T-cell (primary cell): ENCODE results near the gene PPP6R1. TPM values are rescaled to one million over a fixed set of nuclear protein-coding genes. Genes with fewer than 3 reads are reported as not detected.

Experiments used
- ATAC-seq, 4 experiments: fragments of 200-7000 bp in 3 of 4; fragments of 150-1000 bp in 1 of 4; cut with Tn5 transposase; replicated peaks in 1 of 4; 1 replicate in 3 of 4; 2 replicates in 1 of 4; pipeline ENCODE4 v1.10.0; 2021; ENCODE audit warnings: moderate library complexity in 3 of 4, mild to moderate bottlenecking in 2 of 4, moderate number of reproducible peaks in 1 of 4
- CTCF ChIA-PET, 2 donors: fragments of 300-600 bp; sonication (Branson Sonifier 250); formaldehyde crosslinking; loops; one replicate each; lab custom pipeline; 2022; ENCODE audit warnings: antibody characterized with exemption in 2 of 2; lab: Charles Lee
- POLR2A ChIA-PET, 2 donors: fragments of 300-600 bp; sonication (Branson Sonifier 250); formaldehyde crosslinking; loops; one replicate each; lab custom pipeline; 2022; ENCODE audit warnings: antibody characterized with exemption in 2 of 2; lab: Charles Lee
- DNase-seq, 35 experiments: peaks; one replicate each; pipeline versions ENCODE4 v3.0.0 to v3.0.0-alpha.2; 2013 to 2023
- H3K27ac ChIP-seq: one replicate; pipeline ENCODE4 v1.5.1; 2013; ENCODE audit warnings: low read length
- H3K27me3 ChIP-seq, 2 experiments: replicated peaks in 1 of 2; 1 replicate in 1 of 2; 2 replicates in 1 of 2; pipeline versions ENCODE4 v1.6.1 to v1.7.0; 2013; ENCODE audit warnings: low read length in 1 of 2, mixed read lengths in 1 of 2; ENCODE audit not compliant: control insufficient read depth in 2 of 2, insufficient read depth in 2 of 2; ENCODE audit errors: extremely low read depth in 1 of 2
- H3K36me3 ChIP-seq, 2 donors: 1 replicate in 1 of 2; 2 replicates in 1 of 2; pipeline versions ENCODE4 v1.6.1 to v1.7.0; 2013; ENCODE audit warnings: low read length in 1 of 2; ENCODE audit not compliant: control insufficient read depth in 2 of 2, insufficient read depth in 1 of 2; ENCODE audit errors: extremely low read depth in 1 of 2
- H3K4me1 ChIP-seq, 2 experiments: 1 replicate in 1 of 2; 2 replicates in 1 of 2; pipeline versions ENCODE4 v1.6.1 to v1.7.0; 2013; ENCODE audit warnings: low read length in 2 of 2, mixed read lengths in 1 of 2; ENCODE audit not compliant: insufficient read depth in 2 of 2, control insufficient read depth in 1 of 2; ENCODE audit errors: extremely low read depth in 1 of 2
- H3K4me3 ChIP-seq, 2 donors: 1 replicate in 1 of 2; 2 replicates in 1 of 2; pipeline versions ENCODE4 v1.5.1 to v1.7.0; 2013; ENCODE audit warnings: mild to moderate bottlenecking in 2 of 2, low read length in 1 of 2, moderate library complexity in 1 of 2; ENCODE audit not compliant: control insufficient read depth in 1 of 2; ENCODE audit errors: extremely low read depth in 1 of 2
- H3K9me3 ChIP-seq: 2 replicates; pipeline ENCODE4 v1.7.0; 2013
- H3K27ac Mint-ChIP-seq, 2 donors: one replicate each; pipeline ENCODE4 v1.8.0; 2020 to 2021; ENCODE audit warnings: mild to moderate bottlenecking in 2 of 2, mixed read lengths in 2 of 2
- H3K27me3 Mint-ChIP-seq, 2 donors: one replicate each; pipeline ENCODE4 v1.8.0; 2021 to 2022; ENCODE audit warnings: mixed read lengths in 2 of 2
- H3K36me3 Mint-ChIP-seq: one replicate; pipeline ENCODE4 v1.8.0; 2021; ENCODE audit warnings: mixed read lengths
- H3K4me1 Mint-ChIP-seq, 3 donors: one replicate each; pipeline ENCODE4 v1.8.0; 2020 to 2022; ENCODE audit warnings: mixed read lengths in 3 of 3, mild to moderate bottlenecking in 1 of 3
- H3K4me3 Mint-ChIP-seq, 3 donors: one replicate each; pipeline ENCODE4 v1.8.0; 2020 to 2022; ENCODE audit warnings: mild to moderate bottlenecking in 3 of 3, mixed read lengths in 3 of 3, moderate library complexity in 3 of 3
- H3K9me3 Mint-ChIP-seq, 3 donors: one replicate each; pipeline ENCODE4 v1.8.0; 2020 to 2022; ENCODE audit warnings: mixed read lengths in 3 of 3
- WGBS: methylation state at CpG from one replicate; pipeline ENCODE4 v1.1.5; 2013; ENCODE audit warnings: missing lambda C conversion rate; ENCODE audit not compliant: insufficient coverage; 5-methylcytosine and 5-hydroxymethylcytosine counted together
- total RNA-seq, 35 experiments: library from RNA in 6 of 35; stranded (reverse) in 6 of 35; fragments of 120-200 nt in 1 of 35; gene quantifications; one replicate each; pipeline versions ENCODE4 v1.2.1 to v1.2.4 and lab custom pipeline; 2013 to 2026

Gene PPP6R1
- total RNA-seq, 5 donors from 2014 or later (not counting 1 experiment from before 2014, with no cell fraction given) = 173 to 208 (median 194) TPM

DNA sequence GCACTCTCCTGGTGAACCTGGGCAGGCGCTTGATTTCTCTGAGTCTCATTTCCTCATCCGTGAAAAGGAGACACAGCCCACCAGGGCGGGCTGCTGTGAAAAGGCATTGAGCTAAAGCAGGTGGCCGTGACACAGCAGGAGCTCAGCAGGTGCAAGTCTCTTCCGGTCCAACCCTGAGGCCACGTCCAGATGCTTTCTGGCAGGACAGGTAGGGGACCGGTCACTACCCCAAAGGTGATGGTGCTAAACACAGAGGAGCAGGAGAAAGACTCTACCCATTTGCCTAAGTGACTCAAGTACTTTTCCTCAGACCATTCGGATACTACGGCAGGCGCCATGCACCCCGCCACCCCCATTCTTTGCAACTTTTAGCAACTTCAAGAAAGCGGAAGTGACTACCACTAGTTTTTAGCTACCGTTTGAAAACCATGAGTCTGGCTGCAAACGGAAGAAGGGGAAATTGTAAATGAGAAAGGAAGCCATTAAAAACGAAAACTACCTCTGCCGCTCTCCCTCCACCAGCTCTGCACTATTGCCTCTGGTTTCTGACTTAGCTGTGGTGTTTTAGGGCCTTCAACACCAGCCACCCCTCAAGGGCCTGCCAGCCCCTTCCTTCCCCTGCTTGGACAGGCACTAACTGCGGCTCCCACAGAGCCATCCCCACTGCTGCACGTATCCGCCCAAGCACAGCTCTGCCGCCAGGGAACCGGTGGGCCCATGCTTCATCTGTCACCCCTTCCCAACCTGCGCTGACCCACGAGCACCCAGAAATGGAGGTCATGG, 4.8 kb downstream of the PPP6R1 start:
- peak overlapping the region; percentile 86 to 91 for H3K4me3 ChIP-seq
- Mint-ChIP-seq H3K4me1 (peaks cover 70 to 80% (median 74%) of the 10 kb centered on the region in 3 donors), H3K27ac (peak overlapping the region; percentile 99), H3K27me3 (no peaks in the 10 kb centered on the region), H3K4me3 (peak overlapping the region; percentile 96 to 100 (median 97)), H3K36me3 (peaks cover 10% of the 10 kb centered on the region), H3K9me3 (no peaks in the 10 kb centered on the region)
- POLR2A ChIA-PET = interaction anchor here (0.6 to 2.5 kb wide), 5 partner anchors 26 to 350 kb away, joined by 3 to 11 read pairs (median 4); partner anchors contain the start of genes HSPBP1 (in 1 of the 2), KMT5C (in 1 of the 2) and UBE2S (in 1 of the 2)
- no peaks in the 10 kb centered on the region for H3K9me3 ChIP-seq
- peak overlapping the region; percentile 90 for H3K27ac ChIP-seq
- H3K4me1 ChIP-seq = peaks cover 49 to 85% of the 10 kb centered on the region in 2 experiments
- 0% methylated on average over 15 of the region's 23 CpGs for WGBS
- peak; percentile 44 to 61 (median 54) for ATAC-seq
- H3K27me3 ChIP-seq = no peaks in the 10 kb centered on the region
- H3K36me3 ChIP-seq = peaks cover under 1 to 16% of the 10 kb centered on the region in 2 donors
- CTCF ChIA-PET = interaction anchor here in 1 of 2 donors (0.6 to 1.8 kb wide), 4 partner anchors 26 to 213 kb away, joined by 3 to 9 read pairs (median 4); partner anchors contain the start of genes HSPBP1 and ISOC2
- peak; percentile 49 to 83 (median 66) for DNase-seq

DNA sequence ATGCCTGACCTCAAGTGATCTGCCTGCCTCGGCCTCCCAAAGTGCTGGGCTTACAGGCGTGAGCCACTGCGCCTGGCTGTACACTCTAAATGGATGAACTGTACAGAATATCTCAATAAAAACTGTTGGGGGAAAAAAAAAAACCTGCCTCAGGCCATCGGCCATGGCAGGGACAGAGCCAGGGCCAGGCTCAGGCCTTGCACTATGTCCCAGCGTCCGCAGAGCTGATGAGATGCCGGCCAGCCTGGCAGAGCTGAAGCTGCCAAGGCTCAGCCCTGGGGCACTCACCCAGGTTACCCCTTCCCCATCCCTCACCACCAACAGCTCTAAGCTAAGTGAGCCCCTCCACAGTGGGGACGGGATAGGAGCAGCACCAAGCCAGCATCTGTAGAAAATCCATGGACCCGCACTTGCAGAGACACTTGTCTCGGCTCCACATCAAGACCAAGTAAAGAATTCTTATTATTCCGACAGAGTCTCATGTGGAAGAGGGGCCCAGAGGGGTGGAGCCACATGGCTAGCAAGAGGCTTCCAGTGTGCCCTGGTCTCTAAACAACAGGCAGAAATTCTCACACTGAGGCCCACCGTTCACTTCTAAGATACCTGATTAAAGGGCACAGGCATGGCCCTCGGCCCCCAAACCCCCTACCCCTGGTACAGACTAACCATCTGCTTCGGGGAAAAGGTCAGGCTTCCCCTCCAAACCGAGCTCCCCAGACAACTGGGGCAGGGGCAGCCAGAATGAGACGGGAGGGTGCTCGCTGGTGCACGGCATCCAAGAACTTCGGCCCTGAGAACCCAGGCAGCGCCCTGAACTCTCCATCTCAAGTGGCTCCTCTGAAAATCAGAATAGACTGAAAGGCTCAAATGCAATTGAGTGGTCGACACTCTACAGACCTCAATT, 5.8 kb downstream of the PPP6R1 start:
- H3K27me3 Mint-ChIP-seq = no peaks in the 10 kb centered on the region
- WGBS = 30% methylated on average over 7 of the region's 21 CpGs
- peak overlapping the region; percentile 90 for H3K27ac ChIP-seq
- H3K27me3 ChIP-seq = no peaks in the 10 kb centered on the region
- peaks cover 10 to 24% of the 10 kb centered on the region in 2 donors for H3K36me3 ChIP-seq
- peaks cover 10% of the 10 kb centered on the region for H3K36me3 Mint-ChIP-seq
- no peak for DNase-seq
- H3K4me1 ChIP-seq = peaks cover 49 to 95% of the 10 kb centered on the region in 2 experiments
- no peaks in the 10 kb centered on the region for H3K9me3 Mint-ChIP-seq
- no peaks in the 10 kb centered on the region for H3K9me3 ChIP-seq
- peaks cover 79 to 90% (median 84%) of the 10 kb centered on the region in 3 donors for H3K4me1 Mint-ChIP-seq
- CTCF ChIA-PET = interaction anchor here in 1 of 2 donors (0.9 to 1.8 kb wide), 2 partner anchors 27 to 209 kb away, joined by 4 to 9 read pairs; partner anchors contain the start of genes HSPBP1 and ISOC2
- POLR2A ChIA-PET = interaction anchor here in 1 of 2 donors (0.5 kb wide), 1 partner anchor 85 kb away, joined by 5 read pairs; no protein-coding TSS in a partner anchor
- no peak for ATAC-seq
- H3K4me3 ChIP-seq = peak overlapping the region; percentile 86 to 91
- H3K4me3 Mint-ChIP-seq = peak overlapping the region; percentile 96 to 100 (median 97)
- H3K27ac Mint-ChIP-seq = peak overlapping the region; percentile 99

DNA sequence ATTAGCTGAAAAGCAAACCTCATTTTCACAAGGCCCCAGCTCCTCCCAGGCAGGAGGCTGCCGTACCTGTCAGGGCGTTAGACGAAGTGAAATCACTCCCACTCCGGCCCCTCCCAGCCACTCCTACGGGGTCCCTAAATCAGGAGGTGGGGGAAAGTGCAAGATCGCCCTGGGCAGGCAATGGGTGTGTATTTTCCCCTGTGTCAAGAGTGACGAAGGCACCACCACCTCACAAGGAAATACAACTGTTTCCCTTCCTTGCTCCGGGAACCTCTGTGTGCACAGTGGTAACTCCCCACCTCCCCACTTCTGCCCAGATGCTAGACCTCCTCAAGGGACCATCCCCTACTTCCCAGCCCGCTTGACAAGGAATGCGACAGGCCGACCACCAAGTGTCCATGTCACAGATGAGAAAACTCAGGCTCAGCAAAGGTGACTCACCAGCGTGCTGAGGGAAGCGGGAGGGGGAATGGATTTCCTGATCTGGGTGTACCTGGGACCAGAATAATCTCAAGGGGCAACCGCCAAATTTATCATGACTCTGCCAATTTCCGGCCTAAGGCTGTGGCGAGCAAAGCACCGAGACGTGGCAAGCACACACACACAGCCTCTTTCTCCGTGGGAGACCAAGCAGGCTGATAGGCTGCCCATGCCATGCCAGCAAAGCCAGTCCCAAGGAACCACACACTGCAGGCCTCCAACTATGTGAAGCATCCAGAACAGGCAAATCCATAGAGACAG, 7.3 kb downstream of the PPP6R1 start:
- Histone ChIP-seq H3K36me3 (peaks cover 16 to 38% of the 10 kb centered on the region in 2 donors), H3K4me3 (peak overlapping the region; percentile 18 to 39), H3K4me1 (peaks cover 44 to 93% of the 10 kb centered on the region in 2 experiments), H3K27ac (peak overlapping the region; percentile 90), H3K27me3 (no peaks in the 10 kb centered on the region), H3K9me3 (no peaks in the 10 kb centered on the region)
- ChIA-PET POLR2A (no interaction called here), CTCF (no interaction called here)
- Mint-ChIP-seq H3K9me3 (no peaks in the 10 kb centered on the region), H3K36me3 (peaks cover 10% of the 10 kb centered on the region), H3K27ac (peak overlapping the region; percentile 99), H3K4me1 (peaks cover 64 to 85% (median 82%) of the 10 kb centered on the region in 3 donors), H3K4me3 (peak overlapping the region; percentile 65 to 100 (median 81)), H3K27me3 (no peaks in the 10 kb centered on the region)
- 3% methylated on average over 9 of the region's 19 CpGs for WGBS
- DNase-seq (peak in 15 of 35 experiments; percentile 8 to 61 (median 27)), ATAC-seq (peak in 1 of 4 experiments; percentile 17)

DNA sequence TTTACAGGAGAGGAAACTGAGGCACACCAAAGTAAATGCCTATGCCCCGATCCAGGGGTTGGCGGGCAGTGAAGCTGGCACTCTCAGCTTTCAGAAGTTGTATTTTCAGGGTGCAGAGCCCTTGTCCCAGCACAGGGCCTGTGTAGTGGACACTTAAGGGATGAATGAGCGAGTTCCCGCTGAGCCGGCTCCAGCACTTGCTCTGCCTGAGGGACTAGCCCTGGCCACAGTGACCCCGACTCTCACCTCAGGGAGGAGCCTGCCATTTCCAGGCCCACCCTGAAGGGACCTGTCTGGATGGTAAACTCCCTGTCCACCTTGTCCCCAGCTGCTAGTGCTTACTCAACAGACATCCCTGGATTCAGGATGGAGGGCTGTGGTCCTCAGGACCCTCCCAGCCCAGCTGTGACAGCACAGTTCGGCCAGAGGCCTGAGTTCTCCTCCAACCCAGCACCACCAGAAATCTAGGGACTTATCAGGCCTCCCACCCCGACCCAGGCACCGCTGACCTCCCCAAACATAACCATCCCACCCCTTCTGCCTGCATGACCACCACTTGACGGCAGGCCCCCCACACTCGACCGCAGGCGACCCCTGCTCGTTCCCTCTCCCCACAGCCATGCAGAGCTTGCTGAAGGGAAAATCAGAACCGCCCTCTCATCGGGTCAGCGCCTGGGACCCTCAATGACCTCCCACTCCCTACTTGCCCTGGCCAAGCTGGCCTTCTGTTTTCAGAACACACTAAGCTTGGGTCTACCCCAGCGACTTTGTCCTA, 8.4 kb downstream of the PPP6R1 start:
- H3K27ac Mint-ChIP-seq = peak overlapping the region; percentile 99
- H3K9me3 ChIP-seq = no peaks in the 10 kb centered on the region
- H3K4me3 ChIP-seq = peak overlapping the region in 1 of 2 donors; percentile 5
- ATAC-seq (no peak), DNase-seq (no peak)
- ChIA-PET POLR2A (no interaction called here), CTCF (no interaction called here)
- H3K27me3 ChIP-seq = no peaks in the 10 kb centered on the region
- H3K4me3 Mint-ChIP-seq = peak overlapping the region; percentile 65 to 100 (median 81)
- H3K4me1 ChIP-seq = peaks cover 36 to 82% of the 10 kb centered on the region in 2 experiments
- no peaks in the 10 kb centered on the region for H3K27me3 Mint-ChIP-seq
- H3K27ac ChIP-seq = peak overlapping the region; percentile 90
- 94% methylated on average over 18 of the region's 18 CpGs for WGBS
- H3K36me3 Mint-ChIP-seq = peaks cover 12% of the 10 kb centered on the region
- H3K36me3 ChIP-seq = peaks cover 18 to 49% of the 10 kb centered on the region in 2 donors
- peaks cover 54 to 74% (median 71%) of the 10 kb centered on the region in 3 donors for H3K4me1 Mint-ChIP-seq
- H3K9me3 Mint-ChIP-seq = no peaks in the 10 kb centered on the region

DNA sequence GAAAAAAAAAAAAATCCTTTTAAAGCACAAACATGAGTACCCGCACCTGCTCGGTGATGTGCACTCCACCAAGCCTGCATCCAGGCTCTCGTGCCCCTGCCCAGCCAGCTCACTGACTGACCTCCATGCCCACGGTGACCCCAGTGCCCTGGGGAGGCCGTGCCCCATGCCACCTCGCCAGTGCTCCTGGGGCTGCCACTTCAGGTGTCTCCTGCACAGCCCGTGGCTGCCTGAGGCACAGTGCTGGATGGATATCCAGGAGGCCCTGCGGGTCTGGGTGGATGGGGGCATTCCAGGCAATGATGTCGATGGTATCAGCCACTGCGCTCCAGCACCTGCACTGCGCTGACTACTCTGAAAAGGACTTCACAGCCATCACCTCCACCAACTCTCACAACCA, 9.0 kb downstream of the PPP6R1 start:
- Histone ChIP-seq H3K9me3 (no peaks in the 10 kb centered on the region), H3K27me3 (no peaks in the 10 kb centered on the region), H3K36me3 (peaks cover 21 to 55% of the 10 kb centered on the region in 2 donors), H3K4me3 (no peak overlapping the region), H3K4me1 (peaks cover 30 to 76% of the 10 kb centered on the region in 2 experiments), H3K27ac (no peak overlapping the region)
- no peaks in the 10 kb centered on the region for H3K9me3 Mint-ChIP-seq
- ATAC-seq (no peak), DNase-seq (no peak)
- CTCF ChIA-PET = no interaction called here
- peaks cover 48 to 68% (median 65%) of the 10 kb centered on the region in 3 donors for H3K4me1 Mint-ChIP-seq
- H3K36me3 Mint-ChIP-seq = peaks cover 12% of the 10 kb centered on the region
- peak overlapping the region in 1 of 3 donors; percentile 100 for H3K4me3 Mint-ChIP-seq
- POLR2A ChIA-PET = no interaction called here
- H3K27ac Mint-ChIP-seq = no peak overlapping the region
- no peaks in the 10 kb centered on the region for H3K27me3 Mint-ChIP-seq
- WGBS = 91% methylated on average over 9 of the region's 11 CpGs
